ENCODE results near the gene SBNO2.

SBNO2 gene

DNA sequence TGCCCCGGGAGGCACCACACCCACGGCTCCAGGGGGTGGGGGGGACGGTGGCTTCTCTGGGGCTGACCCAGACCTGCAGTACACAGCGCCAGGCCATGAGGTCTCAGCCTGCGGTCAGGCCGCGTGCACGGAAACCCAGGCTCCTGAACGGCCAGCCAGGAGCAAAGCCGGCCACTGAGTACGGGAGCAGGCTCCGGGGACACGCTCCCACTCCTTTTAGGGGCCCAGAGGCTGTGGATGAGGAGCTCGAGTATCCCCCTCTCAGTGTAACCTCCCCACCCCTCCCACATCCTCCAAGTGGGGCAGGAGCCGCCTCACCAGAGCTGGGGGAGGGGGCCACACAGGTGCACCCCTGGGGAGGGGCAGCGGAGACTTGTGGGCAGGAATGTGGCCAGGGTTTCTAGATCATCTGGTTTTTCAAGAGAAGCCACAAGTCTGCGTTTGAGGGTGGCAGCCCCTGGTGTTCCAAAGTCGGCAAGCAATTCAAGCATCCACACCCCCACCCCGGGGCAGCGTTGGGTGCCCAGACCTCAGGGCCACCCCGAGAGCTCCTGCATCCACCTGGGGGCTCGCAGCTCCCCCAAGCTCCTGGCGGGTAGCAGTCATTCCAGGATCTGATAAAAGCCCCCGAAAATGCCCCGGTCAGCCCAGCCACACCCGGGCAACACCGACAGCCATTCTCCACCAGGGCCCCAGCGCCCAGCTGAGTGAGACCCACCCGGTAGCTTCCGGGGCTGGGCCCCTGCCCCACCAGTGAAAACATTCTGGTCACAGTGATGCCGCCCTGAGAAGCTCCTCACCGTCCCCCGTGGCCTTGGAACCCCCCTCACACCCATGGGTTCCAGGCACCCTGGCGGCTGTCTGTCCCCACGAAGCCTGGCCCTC is 6.1 kb downstream of the SBNO2 start:
- no peak for DNase-seq (ENCODE audit: low spot score)

DNA sequence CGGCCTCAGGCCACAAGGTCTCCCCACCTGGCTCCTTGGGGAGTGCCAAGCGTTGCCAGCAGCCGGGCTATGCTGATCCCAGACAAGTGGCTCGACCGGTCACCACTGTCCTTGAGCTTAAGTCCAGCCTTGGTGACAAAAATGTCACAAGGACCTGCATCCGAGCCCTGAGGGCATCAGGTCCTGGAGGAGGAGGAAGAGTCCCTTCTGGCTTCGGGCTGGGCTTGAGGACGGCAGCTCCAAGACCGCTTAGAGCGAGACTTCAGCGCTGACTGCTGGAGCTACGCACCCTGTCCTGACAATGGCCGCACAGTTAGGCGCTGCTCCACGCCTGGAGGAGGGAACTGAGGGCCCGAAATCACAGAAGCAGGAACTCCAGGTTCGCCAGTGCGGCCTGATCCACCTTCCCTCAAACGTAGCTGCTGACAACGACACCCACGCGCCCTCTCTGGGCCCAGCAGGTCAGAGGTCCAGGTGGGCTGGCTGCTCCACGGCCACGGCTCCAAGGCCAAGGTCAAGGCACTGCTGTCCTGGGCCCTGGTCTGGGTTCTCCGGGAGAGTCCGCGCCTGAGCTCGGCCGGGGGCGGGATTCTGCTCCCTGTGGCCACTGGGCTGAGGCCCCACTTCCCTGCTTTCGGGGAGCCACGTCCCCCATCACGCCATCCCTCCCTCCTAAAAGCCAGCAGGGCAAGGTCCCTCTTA is 7.0 kb downstream of the SBNO2 start:
- DNase-seq (ENCODE audit: low spot score) = no peak

- no peak for DNase-seq (ENCODE audit: low spot score)
Measured at GRCh38 chr19:1164684-1165531, 9.2 kb downstream of the SBNO2 start.

DNA sequence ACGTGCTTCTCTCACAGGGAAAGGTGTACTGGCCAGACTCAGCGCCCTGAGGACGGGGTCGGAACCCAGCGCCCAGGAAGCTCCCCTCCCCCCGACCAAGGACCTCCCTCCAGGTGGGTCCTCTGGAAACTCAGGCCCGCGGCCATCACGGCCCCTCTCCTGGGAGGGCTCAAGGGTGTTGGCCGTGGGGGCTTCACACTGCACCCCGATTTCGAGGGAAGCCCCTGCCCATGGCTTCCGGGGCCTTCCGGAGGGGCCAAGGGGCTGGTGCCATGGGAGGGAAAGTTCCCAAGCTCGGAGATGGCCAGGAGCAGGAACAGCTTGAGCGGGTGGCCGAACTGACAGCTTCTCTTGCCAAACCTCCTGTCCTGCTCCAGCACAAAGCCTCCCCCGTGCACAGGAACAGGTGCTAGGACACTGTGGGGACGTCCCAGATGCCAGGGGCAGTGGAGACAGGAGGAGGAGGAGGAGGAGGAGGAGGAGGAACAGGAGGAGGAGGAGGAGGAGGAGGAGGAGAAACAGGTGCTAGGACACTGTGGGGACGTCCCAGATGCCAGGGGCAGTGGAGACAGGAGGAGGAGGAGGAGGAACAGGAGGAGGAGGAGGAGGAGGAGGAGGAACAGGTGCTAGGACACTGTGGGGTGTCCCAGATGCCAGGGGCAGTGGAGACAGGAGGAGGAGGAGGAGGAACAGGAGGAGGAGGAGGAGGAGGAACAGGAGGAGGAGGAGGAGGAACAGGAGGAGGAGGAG is 10.0 kb downstream of the SBNO2 start:
- no peak for DNase-seq (ENCODE audit: low spot score)

- no peak for DNase-seq (ENCODE audit: low spot score)
Measured at GRCh38 chr19:1163283-1163933, 10.7 kb downstream of the SBNO2 start.

DNA sequence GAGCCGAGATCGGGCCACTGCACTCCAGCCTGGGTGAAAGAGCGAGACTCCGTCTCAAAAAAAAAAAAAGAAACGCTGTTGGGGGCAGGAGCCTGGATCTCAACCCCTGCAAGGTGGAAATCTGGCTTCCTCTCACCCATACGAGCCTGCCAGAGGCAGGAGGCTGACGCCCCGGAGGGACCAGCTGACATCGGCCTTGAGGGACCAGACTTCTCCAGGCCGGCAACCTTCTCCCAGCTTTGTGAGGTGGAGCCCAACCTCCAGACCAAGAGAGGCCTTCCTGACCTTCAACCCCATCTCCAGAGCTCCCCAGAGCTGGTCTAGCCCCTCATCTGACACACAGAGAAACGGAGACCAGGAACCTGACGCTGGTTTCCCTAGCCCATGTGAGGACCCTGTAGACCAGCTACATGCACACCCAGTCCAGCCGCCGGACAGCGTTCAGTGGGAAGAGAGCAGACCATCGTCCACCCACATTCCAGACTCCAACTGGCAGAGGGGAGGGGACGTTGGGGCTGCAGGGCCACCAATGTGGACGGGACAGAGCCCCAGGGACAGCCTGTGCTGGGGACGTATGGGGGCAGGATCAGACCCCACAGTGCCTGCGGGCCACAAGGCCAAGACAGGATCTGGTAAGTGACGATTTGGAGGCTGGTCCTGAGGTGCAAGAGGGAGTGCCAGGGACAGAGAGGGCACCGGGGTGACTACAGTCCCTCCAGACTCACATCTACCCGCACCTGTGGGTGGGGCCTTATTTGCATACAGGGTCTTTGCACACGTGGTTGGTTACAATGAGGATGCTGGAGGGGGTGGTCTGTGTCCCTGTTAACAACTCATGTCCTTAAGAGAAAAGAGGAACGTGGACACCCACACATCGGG is 11.4 kb downstream of the SBNO2 start:
- no peak for DNase-seq (ENCODE audit: low spot score)

DNA sequence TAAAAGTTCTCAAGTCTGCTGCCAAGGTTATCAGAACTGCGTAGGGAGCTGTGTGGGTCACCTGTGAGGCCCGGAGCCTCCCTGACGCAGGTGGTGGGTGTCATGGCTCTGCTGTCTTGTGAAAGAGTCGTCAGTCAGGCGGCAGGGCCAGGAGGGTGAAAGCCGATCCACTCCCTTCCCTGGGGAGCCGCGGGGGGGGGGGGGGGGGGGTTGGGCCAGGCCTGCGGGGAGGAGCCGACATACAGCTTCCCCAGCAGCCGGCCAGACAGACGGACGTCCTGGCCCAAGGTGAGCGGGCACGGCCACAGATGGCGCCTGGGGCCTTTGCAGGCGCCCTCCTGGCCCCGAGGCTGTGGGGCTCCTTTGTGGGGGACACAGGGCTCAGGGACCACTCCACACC is 12.4 kb downstream of the SBNO2 start:
- DNase-seq (ENCODE audit: low spot score) = no peak

GRCh38 chr19:1159864-1160595 is 14.0 kb downstream of the SBNO2 start:
- no peak for DNase-seq (ENCODE audit: low spot score)

DNA sequence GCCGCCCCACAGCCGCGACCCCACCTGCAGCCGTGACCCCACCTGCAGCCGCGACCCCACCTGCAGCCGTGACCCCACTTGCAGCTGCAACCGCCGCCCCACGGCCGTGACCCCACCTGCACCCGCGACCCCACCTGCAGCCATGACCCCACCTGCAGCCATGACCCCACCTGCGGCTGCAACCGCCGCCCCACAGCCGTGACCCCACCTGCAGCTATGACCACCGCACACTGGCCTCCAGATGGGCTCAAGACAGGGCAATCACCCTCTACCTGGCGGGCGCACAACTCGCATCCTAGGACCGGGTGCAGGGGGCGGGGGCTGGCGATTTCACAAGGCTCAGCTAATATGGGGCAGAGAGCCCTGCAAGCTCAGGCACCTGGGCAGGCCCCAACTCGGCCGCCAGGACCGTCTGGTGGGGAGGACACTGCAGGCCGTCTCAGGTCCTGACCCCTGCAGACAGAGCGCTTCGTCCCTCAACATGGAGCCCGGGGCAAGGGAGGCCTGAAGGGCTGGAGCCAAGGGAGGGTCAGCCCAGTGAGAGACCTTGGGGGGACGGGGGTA is 15.1 kb downstream of the SBNO2 start:
- DNase-seq (ENCODE audit: low spot score) = no peak

GRCh38 chr19:1157931-1158884 is 15.9 kb downstream of the SBNO2 start:
- DNase-seq (ENCODE audit: low spot score) = no peak

DNA sequence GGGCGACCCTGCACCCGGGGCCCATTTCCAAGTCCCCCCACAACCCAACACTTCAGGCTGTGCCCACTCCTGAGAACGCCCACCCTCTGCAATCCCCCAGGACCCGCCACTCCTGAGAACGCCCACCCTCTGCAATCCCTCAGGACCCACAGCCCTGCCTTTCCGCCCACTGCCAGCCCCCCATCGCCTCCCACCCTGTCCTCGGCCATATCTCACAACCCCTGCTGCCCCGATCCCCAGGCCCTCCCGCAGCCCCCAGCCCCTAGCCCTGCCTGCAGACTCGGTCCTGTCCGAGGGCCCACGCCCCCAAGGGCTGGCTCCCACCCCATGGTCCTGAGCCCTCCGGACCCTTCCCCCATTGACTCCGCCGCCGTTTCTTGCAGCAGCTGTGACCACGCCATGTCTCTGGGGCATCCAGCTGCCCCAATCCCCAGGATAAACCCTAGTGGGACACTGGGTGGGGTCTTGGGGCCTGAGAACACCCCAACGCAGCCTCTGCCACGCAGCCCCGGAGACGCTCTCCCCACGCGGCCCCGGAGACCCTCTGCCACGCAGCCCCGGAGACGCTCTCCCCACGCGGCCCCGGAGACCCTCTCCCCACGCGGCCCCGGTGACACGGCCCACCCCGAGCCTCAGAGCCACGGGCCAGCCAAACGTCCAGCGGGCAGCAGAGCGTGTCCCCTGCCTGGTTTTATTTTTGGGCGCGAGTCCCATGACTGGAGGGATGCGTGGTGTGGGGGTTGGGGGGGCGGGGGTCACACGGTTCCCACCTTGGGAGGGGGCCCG is 17.0 kb downstream of the SBNO2 start:
- DNase-seq (ENCODE audit: low spot score) = no peak

DNA sequence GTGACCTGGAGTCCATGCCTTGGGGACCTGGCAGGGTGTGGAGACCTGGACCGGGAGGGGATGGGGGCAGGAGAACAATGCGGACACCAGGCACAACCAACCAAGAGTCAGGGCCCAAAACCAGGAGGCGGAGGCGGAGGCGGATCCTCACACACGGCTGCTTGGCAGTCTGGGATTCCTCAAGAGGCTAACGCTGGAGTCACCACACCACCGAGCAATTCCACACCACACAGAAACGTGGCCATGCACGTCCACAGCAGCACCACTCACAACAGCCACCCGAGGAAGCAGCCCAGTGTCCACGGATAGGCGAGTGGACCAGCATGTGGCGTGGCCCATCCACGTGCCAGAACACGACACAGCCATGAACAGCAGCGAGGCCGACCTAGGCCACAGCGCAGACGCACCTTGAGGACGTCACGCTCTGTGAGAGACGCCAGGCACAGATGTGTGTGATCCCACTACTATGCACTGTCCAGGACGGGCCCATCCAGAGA is 17.7 kb downstream of the SBNO2 start:
- no peak for DNase-seq (ENCODE audit: low spot score)

DNA sequence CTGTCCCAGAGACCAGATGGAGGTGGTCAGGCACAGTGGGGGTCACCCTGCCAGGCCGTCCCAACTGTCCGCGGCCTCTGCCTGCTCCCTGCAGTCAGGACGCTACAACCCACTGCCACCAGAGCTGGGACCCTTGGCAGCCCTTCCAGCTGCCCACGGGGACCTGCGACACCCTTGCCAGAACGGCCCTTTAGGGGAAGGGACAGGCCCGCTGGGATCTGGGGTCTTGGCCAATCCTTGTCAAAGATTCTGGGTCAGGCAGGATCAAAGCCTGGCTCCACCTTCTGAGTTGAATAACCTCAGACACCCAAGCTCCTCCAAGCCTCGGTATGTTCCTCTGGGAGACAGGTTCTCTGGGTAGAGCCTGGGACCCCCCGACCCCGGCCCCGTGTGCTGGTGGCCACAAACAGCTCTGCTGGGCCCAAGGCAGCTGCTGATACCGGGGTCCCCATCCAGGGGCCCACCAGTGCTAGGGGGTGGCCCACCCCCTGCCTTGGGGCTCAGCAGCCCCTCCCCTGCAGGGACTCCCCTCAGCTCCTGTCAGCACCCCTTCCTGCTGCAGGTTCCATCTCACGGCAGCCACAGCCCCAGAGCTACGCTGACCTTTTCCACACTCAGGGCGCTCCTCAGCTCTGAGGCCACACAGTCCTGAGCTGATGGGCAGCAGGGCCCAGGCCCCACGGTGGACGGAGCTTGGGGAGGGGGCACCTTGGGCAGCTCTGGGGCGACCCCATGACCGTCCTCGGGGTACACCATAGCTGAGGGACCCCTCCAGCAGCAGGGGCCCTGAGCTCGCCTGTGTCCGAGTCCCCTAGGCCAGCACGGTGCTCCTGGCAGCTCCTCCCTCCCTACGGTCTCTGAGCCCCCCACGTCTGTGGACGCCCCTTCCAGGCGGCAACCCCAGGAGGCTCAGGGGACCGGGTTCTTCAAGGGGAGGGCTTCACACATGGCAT is 18.4 kb downstream of the SBNO2 start:
- no peak for DNase-seq (ENCODE audit: low spot score)

GRCh38 chr19:1154731-1155351 is 19.2 kb downstream of the SBNO2 start:
- DNase-seq (ENCODE audit: low spot score) = no peak
